NT2/D1 (cell line): ENCODE results near the gene ATXN1.

ENCODE experiments used
- SUZ12 ChIP-seq: IDR thresholded peaks from 2 replicates; pipeline ENCODE4 v1.6.1; 2011; ENCODE audit not compliant: insufficient read length, insufficient read depth; ENCODE audit errors: extremely low read depth
- YY1 ChIP-seq: IDR thresholded peaks from 2 replicates; pipeline ENCODE4 v1.6.1; 2011; ENCODE audit not compliant: insufficient read length, insufficient read depth
- ZNF274 ChIP-seq: IDR thresholded peaks from 2 replicates; pipeline ENCODE4 v1.6.1; 2011; ENCODE audit warnings: mild to moderate bottlenecking, low read depth, low read length

DNA sequence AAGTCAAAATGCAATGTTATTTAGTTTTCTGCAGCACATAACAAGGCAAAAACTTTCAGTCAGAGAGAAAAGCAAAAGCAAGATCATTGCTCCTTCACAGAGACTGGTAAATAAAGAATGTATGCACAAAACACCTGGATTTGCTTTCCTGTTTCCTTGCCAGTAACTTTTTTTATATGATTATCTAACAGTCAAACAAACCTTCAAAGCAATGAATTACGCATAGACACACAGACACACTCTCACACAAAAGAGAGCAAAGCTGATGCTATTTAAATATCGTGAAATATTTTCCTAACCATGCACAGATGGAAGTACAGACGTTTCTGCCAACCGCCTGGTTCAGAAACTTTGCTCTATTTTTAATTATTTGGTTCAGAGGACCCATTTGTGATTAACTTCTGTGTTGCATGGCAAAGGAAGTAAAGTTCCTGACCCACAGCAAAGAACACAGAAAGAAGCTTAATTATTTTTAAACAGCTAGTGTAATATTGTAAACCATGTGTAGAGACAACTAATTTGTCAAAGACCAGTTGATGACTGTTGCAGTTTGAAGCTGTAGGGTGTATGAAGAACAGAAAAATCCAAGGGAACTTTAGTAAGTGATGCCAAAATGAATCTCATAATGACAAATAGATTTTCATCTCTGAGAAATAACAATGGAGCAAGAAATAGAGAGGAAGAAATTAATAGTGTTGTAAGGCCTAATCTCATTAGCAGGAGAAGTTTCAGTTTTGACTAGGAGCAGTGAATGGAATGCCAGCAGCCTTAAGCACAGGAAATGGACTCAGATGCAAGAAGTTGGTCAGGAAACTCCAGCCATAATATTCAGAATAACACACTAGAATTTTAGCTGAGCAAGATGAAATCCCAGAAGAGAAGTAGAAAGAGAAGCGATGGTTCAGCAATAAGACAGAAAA lies 24.1 kb downstream of the ATXN1 start:
- TF ChIP-seq YY1 (no peak), SUZ12 (no peak), ZNF274 (no peak)
